ENCODE data around the gene DUSP12.
A peak's percentile ranks its signal among the peaks of the same experiment; 100 is the strongest.
"Not testable (repeated sequence)": the region's sequence is repeated elsewhere in the genome, so short reads cannot be mapped to it uniquely, and the experiment has no call there.

The DUSP12 gene

DNA sequence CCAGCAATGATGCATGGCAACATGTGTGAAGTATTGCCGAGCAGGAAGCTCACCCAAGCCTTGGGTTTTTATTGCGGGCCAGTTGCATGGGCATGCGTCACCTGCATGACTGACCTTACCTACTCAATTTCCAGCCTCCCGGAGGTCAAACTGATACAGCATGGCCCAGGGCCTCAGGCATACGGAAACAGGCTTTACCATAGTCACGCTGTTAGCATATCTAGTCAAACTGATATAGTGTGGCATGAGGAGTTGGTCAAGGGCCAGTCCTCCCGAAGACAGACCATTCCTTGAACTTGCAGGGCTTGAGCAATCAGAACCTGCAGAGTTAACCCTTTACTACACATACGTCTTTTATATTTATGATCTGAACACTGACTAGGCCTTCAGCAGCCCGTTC is 6.4 kb upstream of the DUSP12 start:
- in situ Hi-C loops (cut with MboI; ENCODE audit: low pct_unique_long_range_greater_than_20kb, low sequenced_read_pairs, unreplicated experiment): loop anchor here (10.0 to 25.0 kb wide), 2 partner anchors 106 to 258 kb away; partner anchors contain the start of gene FCGR3B
- TF ChIP-seq, protein P1, sequence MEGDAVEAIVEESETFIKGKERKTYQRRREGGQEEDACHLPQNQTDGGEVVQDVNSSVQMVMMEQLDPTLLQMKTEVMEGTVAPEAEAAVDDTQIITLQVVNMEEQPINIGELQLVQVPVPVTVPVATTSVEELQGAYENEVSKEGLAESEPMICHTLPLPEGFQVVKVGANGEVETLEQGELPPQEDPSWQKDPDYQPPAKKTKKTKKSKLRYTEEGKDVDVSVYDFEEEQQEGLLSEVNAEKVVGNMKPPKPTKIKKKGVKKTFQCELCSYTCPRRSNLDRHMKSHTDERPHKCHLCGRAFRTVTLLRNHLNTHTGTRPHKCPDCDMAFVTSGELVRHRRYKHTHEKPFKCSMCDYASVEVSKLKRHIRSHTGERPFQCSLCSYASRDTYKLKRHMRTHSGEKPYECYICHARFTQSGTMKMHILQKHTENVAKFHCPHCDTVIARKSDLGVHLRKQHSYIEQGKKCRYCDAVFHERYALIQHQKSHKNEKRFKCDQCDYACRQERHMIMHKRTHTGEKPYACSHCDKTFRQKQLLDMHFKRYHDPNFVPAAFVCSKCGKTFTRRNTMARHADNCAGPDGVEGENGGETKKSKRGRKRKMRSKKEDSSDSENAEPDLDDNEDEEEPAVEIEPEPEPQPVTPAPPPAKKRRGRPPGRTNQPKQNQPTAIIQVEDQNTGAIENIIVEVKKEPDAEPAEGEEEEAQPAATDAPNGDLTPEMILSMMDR (IDR thresholded peaks at IDR 0.05; ENCODE audit: extremely low read depth, insufficient read depth, missing control alignments): no peak
- no peak for DNase-seq (ENCODE audit: low spot score)

GRCh38 chr1:161747801-161748200 is 1.8 kb upstream of the DUSP12 start:
- no peak for DNase-seq (ENCODE audit: low spot score)
- in situ Hi-C loops (cut with MboI; ENCODE audit: low pct_unique_long_range_greater_than_20kb, low sequenced_read_pairs, unreplicated experiment): loop anchor here (10.0 to 25.0 kb wide), 2 partner anchors 110 to 263 kb away; partner anchors contain the start of gene FCGR3B
- TF ChIP-seq, protein P1 (IDR thresholded peaks at IDR 0.05; ENCODE audit: extremely low read depth, insufficient read depth, missing control alignments): no peak

GRCh38 chr1:161763522-161764098 is 14.0 kb downstream of the DUSP12 start:
- in situ Hi-C loops (cut with MboI; ENCODE audit: low pct_unique_long_range_greater_than_20kb, low sequenced_read_pairs, unreplicated experiment): no loop called here
- DNase-seq (ENCODE audit: low spot score): peak; percentile 23

GRCh38 chr1:161766102-161766981 is 16.8 kb downstream of the DUSP12 start, which contains the start of gene ATF6:
Gene ATF6 (plus strand): TSS chr1:161766320. CDS start chr1:161766361, 41 bp downstream.
- in situ Hi-C loops (cut with MboI; ENCODE audit: low pct_unique_long_range_greater_than_20kb, low sequenced_read_pairs, unreplicated experiment): no loop called here
- TF ChIP-seq, protein P1 (IDR thresholded peaks at IDR 0.05; ENCODE audit: extremely low read depth, insufficient read depth, missing control alignments): no peak
- peak; percentile 71 for DNase-seq (ENCODE audit: low spot score)

More at GRCh38 chr1:161763522-161764098, 14.0 kb downstream of the DUSP12 start:
- TF ChIP-seq, protein P1 (IDR thresholded peaks at IDR 0.05; ENCODE audit: extremely low read depth, insufficient read depth, missing control alignments): peak; percentile 57

DNA sequence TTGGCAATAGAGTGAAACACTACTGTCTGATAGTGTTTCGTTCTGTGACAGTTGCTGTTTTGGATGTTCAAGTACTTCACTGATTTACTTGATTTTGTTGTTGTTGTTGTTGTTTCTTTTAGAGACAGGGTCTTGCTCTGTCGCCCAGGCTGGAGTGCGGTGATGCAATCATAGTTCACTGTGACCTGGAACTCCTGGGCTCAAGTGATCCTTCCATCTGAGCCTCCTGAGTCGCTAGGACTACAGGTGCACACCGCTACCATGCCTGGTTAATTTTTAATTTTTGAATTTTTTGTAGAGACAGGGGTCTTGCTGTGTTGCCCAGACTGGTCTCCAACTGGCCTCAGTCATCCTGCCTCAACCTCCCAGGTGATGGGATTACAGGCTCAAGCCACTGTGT is 18.9 kb downstream of the DUSP12 start:
- in situ Hi-C loops (cut with MboI; ENCODE audit: low pct_unique_long_range_greater_than_20kb, low sequenced_read_pairs, unreplicated experiment): no loop called here
- DNase-seq (ENCODE audit: low spot score): no peak
- TF ChIP-seq, protein P1 (IDR thresholded peaks at IDR 0.05; ENCODE audit: extremely low read depth, insufficient read depth, missing control alignments): no peak

DNA sequence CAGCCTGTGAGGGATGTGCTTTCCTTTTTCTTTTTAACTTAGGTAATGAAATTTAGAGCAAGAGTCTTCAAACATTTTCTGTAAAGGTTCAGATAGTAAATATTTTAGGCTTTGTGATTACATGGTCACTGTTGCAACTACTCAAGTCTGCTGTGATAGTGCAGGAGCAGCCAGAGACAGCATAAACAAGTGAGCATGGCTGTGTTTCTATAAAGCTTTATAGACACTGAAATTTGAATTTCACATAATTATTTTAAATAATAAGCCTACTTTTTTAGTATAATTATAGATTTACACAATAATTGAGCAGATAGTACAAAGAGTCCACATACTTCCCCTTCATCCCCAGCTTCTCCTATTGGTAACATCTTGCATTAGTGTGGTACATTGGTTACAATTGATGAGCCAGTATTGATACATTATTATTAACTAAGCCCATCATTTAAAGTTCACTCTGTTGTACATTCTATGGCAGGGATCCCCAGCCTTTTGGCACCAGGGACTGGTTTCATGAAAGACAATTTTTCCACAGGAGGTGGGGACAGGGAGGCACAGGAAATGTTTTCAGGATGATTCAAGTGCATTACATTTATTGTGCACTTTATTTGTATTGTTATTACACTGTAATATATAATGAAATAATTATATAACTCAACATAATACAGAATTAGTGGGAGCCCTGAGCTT is 19.5 kb downstream of the DUSP12 start:
- TF ChIP-seq, protein P1 (IDR thresholded peaks at IDR 0.05; ENCODE audit: extremely low read depth, insufficient read depth, missing control alignments): no peak
- in situ Hi-C loops (cut with MboI; ENCODE audit: low pct_unique_long_range_greater_than_20kb, low sequenced_read_pairs, unreplicated experiment): no loop called here
- DNase-seq (ENCODE audit: low spot score): no peak

GRCh38 chr1:161769673-161770045 is 20.1 kb downstream of the DUSP12 start:
- DNase-seq (ENCODE audit: low spot score); in situ Hi-C loops (cut with MboI; ENCODE audit: low pct_unique_long_range_greater_than_20kb, low sequenced_read_pairs, unreplicated experiment): not testable (repeated sequence)

Data from GM13977 (cell line).